Measurements from ENCODE around the gene VCAN.

The VCAN gene

DNA sequence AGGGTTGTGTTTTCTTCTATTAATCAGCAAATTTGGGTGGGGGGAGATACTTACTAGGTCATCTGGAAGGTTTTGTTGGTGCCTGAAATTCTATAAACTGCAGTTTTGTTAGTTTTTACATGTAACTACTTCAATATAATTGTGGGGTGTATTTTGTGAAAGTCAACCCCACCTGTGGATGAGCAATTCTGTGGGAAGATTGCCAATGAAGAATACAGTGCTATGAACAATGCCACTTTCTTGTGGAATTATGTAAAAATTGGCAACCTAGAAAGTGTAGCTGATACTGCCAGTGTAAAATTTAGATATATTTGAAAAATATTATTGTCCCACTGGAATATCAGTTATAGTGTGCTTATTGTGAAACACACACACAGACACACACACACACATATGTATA lies 80.7 kb downstream of the VCAN start:
- H3K9me3 ChIP-seq (ENCODE audit: control insufficient read depth, insufficient read depth, low read depth, low read length) = no peaks in the 10 kb centered on the region
- H3K9ac ChIP-seq (ENCODE audit: low read length) = no peak overlapping the region
- H3K4me1 ChIP-seq (ENCODE audit: control insufficient read depth, insufficient read depth, low read length) = no peaks in the 10 kb centered on the region
- H3K4me3 ChIP-seq (ENCODE audit: low read depth, low read length) = no peak overlapping the region
- peaks cover 91% of the 10 kb centered on the region for H3K36me3 ChIP-seq (ENCODE audit: control insufficient read depth, insufficient read depth, low read length)
- H3K27me3 ChIP-seq (ENCODE audit: control insufficient read depth, insufficient read depth, low read length) = no peaks in the 10 kb centered on the region
- no peak overlapping the region for H3K27ac ChIP-seq (ENCODE audit: low read depth, low read length)

DNA sequence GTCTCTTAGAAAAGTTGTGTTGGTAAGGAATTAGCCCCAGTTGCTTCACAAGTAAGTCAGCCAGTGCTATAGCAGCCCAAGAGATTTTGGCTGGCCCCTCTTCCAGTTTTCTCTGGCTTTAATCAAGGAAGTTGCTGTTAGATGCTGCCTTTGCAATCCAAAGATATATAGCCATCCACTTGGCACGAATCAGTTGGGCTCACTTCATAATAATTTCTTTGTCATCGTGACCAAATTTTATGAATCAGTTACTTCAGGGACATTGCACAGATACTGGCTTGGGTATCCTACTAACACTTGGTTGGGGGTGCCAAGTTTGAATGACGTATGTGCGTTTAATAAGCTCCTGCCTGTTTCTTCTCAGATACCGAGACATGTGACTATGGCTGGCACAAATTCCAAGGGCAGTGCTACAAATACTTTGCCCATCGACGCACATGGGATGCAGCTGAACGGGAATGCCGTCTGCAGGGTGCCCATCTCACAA lies 81.5 kb downstream of the VCAN start:
- H3K9ac ChIP-seq (ENCODE audit: low read length) = no peak overlapping the region
- H3K36me3 ChIP-seq (ENCODE audit: control insufficient read depth, insufficient read depth, low read length) = peaks cover 91% of the 10 kb centered on the region
- H3K9me3 ChIP-seq (ENCODE audit: control insufficient read depth, insufficient read depth, low read depth, low read length) = no peaks in the 10 kb centered on the region
- no peaks in the 10 kb centered on the region for H3K27me3 ChIP-seq (ENCODE audit: control insufficient read depth, insufficient read depth, low read length)
- H3K4me3 ChIP-seq (ENCODE audit: low read depth, low read length) = no peak overlapping the region
- H3K27ac ChIP-seq (ENCODE audit: low read depth, low read length) = no peak overlapping the region
- no peaks in the 10 kb centered on the region; the same call in 1 of the 2 replicates for H3K4me1 ChIP-seq (ENCODE audit: control insufficient read depth, insufficient read depth, low read length)

DNA sequence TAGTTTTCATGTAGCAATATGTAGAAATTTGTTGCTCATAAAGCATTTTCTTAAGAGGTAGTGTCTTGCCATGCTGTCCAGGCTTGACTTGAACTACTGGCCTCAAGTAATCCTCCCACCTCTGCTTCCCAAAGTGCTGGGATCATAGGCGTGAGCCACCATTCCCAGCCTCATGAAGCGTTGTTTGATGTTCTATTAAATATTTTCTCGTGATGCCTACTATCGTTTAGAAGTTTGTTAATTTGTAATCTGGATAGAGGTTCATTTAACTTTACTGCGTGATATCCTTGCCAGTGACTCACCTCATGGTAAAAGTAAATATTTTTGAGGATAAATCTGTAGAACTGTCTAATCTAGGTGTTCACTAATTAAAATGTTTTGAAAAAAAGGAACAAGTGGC lies 82.6 kb downstream of the VCAN start:
- Histone ChIP-seq H3K4me1 (ENCODE audit: control insufficient read depth, insufficient read depth, low read length) (no peaks in the 10 kb centered on the region; the same call in 1 of the 2 replicates), H3K27ac (ENCODE audit: low read depth, low read length) (no peak overlapping the region), H3K27me3 (ENCODE audit: control insufficient read depth, insufficient read depth, low read length) (no peaks in the 10 kb centered on the region), H3K36me3 (ENCODE audit: control insufficient read depth, insufficient read depth, low read length) (peaks cover 91% of the 10 kb centered on the region), H3K9ac (ENCODE audit: low read length) (no peak overlapping the region), H3K4me3 (ENCODE audit: low read depth, low read length) (no peak overlapping the region), H3K9me3 (ENCODE audit: control insufficient read depth, insufficient read depth, low read depth, low read length) (no peaks in the 10 kb centered on the region)

DNA sequence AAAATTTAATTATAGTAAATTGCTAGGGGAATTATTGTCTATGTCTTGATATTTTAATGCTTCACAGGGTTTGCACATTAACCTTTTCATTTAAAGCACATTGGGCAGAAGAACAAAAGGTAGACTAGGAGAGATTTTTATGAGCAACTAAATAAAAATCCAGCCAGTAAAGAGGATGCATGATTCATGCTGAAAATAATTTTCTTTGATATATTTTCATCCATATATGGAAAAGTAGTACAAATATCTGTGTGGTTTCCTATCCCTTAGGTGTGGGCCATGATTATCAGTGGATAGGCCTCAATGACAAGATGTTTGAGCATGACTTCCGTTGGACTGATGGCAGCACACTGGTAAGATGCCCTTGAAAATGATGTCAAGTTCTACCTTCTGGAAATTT lies 83.1 kb downstream of the VCAN start:
- H3K36me3 ChIP-seq (ENCODE audit: control insufficient read depth, insufficient read depth, low read length) = peaks cover 91% of the 10 kb centered on the region
- H3K4me3 ChIP-seq (ENCODE audit: low read depth, low read length) = no peak overlapping the region
- no peaks in the 10 kb centered on the region; the same call in 1 of the 2 replicates for H3K4me1 ChIP-seq (ENCODE audit: control insufficient read depth, insufficient read depth, low read length)
- no peaks in the 10 kb centered on the region for H3K9me3 ChIP-seq (ENCODE audit: control insufficient read depth, insufficient read depth, low read depth, low read length)
- no peak overlapping the region for H3K27ac ChIP-seq (ENCODE audit: low read depth, low read length)
- no peak overlapping the region for H3K9ac ChIP-seq (ENCODE audit: low read length)
- H3K27me3 ChIP-seq (ENCODE audit: control insufficient read depth, insufficient read depth, low read length) = no peaks in the 10 kb centered on the region

DNA sequence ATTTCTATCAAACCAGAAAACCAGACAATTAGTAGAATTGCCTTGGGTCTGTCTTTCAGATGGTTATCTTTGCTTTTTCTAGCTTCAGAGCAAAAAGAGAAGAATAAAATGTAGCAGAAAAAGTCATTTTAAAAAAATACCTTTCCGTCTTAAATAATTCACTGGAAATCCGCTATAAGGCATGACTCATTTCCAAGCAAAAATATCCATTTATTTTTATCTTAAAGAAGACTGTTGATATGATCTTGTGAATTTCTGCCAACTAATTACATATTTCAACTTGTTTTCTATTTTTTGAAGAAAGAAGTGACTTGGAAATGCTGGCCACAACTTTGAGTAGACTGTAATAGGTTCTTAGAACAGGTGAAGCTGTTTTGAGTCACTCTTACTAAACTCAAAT lies 83.7 kb downstream of the VCAN start:
- Histone ChIP-seq H3K9me3 (ENCODE audit: control insufficient read depth, insufficient read depth, low read depth, low read length) (no peaks in the 10 kb centered on the region), H3K4me1 (ENCODE audit: control insufficient read depth, insufficient read depth, low read length) (no peaks in the 10 kb centered on the region; the same call in 1 of the 2 replicates), H3K9ac (ENCODE audit: low read length) (no peak overlapping the region), H3K27me3 (ENCODE audit: control insufficient read depth, insufficient read depth, low read length) (no peaks in the 10 kb centered on the region), H3K36me3 (ENCODE audit: control insufficient read depth, insufficient read depth, low read length) (peaks cover 91% of the 10 kb centered on the region), H3K27ac (ENCODE audit: low read depth, low read length) (no peak overlapping the region), H3K4me3 (ENCODE audit: low read depth, low read length) (no peak overlapping the region)

DNA sequence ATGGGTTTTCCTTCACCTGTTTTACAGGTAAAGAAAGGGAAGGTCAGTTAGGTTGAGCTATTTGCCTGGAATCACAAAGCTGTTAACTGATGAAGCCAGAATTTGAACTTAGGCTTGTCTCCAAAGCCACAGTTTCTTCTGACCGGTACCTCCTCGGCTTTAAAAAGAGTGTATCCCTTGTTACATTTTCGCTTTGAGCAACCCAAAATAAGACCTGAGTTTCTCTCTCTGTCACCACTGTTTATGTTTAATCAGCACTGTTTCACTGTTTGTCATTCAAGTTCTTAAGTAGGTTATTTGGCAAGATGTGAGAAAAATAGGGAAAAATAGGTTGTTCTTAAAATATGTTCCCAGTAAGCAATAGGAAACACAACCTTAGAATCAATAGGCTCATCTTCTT lies 84.6 kb downstream of the VCAN start:
- no peak overlapping the region for H3K4me3 ChIP-seq (ENCODE audit: low read depth, low read length)
- no peaks in the 10 kb centered on the region for H3K27me3 ChIP-seq (ENCODE audit: control insufficient read depth, insufficient read depth, low read length)
- peaks cover 98% of the 10 kb centered on the region for H3K36me3 ChIP-seq (ENCODE audit: control insufficient read depth, insufficient read depth, low read length)
- no peaks in the 10 kb centered on the region for H3K9me3 ChIP-seq (ENCODE audit: control insufficient read depth, insufficient read depth, low read depth, low read length)
- no peak overlapping the region for H3K9ac ChIP-seq (ENCODE audit: low read length)
- no peaks in the 10 kb centered on the region; the same call in 1 of the 2 replicates for H3K4me1 ChIP-seq (ENCODE audit: control insufficient read depth, insufficient read depth, low read length)
- no peak overlapping the region for H3K27ac ChIP-seq (ENCODE audit: low read depth, low read length)

DNA sequence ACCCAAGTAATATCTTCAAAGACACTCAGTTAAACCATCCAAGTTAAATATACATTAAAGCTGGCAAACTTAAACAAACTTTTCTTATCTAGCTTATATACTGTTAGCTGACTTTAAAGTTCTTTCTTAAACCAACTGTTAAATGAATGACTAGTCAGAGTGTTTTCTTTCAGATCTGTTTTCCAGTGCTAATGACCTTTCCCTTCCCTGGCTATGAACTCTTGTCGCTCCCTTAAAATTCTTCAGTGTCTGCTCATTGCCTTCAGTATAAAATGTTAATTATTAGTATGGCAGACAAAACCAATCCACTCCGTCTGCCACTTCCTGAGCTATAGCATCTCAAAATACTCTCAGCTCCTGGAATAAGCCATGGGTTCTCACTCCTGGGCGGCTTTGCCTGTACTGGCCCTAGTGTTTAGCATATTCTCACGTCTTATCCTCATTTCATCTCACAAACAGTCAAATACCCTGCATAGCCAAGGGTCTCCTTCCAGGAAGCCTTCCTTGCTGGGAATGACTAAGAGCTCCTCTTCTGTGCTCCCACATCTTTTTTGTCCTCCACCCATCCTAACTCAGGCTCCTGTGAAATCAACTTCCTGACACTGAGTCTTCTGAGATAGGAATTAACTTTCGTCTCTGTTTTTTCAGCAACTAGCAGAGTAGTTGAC lies 87.7 kb downstream of the VCAN start:
- no peaks in the 10 kb centered on the region; the same call in 1 of the 2 replicates for H3K4me1 ChIP-seq (ENCODE audit: control insufficient read depth, insufficient read depth, low read length)
- no peaks in the 10 kb centered on the region for H3K9me3 ChIP-seq (ENCODE audit: control insufficient read depth, insufficient read depth, low read depth, low read length)
- H3K4me3 ChIP-seq (ENCODE audit: low read depth, low read length) = no peak overlapping the region
- peaks cover 96% of the 10 kb centered on the region for H3K36me3 ChIP-seq (ENCODE audit: control insufficient read depth, insufficient read depth, low read length)
- H3K9ac ChIP-seq (ENCODE audit: low read length) = no peak overlapping the region
- H3K27ac ChIP-seq (ENCODE audit: low read depth, low read length) = no peak overlapping the region
- H3K27me3 ChIP-seq (ENCODE audit: control insufficient read depth, insufficient read depth, low read length) = no peaks in the 10 kb centered on the region

DNA sequence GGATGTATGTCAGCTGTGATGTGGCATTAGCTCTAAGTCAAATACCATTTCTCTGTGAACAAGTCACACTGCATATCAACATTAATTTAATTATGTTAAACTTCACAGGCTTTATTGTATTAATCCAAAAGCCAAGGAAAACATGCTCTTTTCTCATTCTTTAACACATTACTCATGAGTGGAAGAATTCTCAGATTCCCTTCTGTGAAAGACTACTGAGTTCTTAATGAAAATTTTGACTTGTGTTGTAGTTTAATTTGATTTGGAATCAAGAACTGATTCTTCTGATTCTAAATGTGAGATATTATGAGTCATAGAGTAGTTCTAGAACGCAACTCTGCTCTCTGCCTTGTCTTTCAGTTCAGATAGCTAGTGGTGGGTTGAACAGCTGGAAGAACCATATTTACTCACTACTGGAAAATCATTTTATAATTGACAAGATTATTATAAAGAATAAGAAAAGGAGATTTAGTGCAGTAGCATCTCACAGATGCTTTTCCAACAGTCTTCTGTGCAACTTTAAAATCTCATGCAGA lies 90.6 kb downstream of the VCAN start:
- Histone ChIP-seq H3K27ac (ENCODE audit: low read depth, low read length) (no peak overlapping the region), H3K4me3 (ENCODE audit: low read depth, low read length) (no peak overlapping the region), H3K36me3 (ENCODE audit: control insufficient read depth, insufficient read depth, low read length) (peaks cover 89% of the 10 kb centered on the region), H3K9me3 (ENCODE audit: control insufficient read depth, insufficient read depth, low read depth, low read length) (no peaks in the 10 kb centered on the region), H3K4me1 (ENCODE audit: control insufficient read depth, insufficient read depth, low read length) (no peaks in the 10 kb centered on the region; the same call in 1 of the 2 replicates), H3K27me3 (ENCODE audit: control insufficient read depth, insufficient read depth, low read length) (no peaks in the 10 kb centered on the region), H3K9ac (ENCODE audit: low read length) (no peak overlapping the region)

DNA sequence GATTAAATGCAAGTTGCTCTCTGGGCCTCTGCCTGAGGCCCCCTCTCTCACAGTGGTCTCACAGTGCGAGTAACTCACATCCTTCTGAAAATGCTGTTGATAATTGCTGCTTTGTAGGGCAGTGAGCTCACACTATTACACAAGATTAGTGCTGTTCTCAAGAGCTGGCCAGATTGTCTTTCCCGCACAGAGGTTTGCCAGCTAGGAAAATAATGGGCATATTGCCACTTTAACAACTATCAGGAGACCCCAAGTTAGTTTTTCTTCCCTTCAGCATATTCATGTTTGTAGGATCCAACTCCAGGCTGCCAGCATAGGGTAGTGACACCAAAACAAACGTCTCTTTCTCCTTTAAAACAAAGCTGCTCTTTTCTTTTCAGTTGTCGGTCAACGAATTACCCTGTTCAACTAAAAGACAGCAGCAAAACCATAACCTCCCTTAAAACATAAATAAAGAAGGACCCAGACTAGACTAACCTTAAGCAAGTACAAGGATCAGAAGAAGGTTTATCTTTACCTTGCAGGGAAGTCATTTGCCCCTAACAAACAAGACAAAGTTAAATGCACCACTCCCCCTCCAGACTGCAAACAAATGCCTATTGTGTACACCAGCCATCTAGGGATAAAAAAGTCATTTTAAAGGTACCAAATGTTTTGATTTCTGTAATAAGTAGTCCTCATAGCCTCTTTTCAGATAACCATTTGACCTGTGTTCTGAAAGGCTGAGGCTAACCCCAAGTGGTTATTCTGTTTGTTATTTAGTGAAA lies 91.4 kb downstream of the VCAN start:
- H3K9me3 ChIP-seq (ENCODE audit: control insufficient read depth, insufficient read depth, low read depth, low read length) = no peaks in the 10 kb centered on the region
- no peaks in the 10 kb centered on the region; the same call in 1 of the 2 replicates for H3K4me1 ChIP-seq (ENCODE audit: control insufficient read depth, insufficient read depth, low read length)
- no peak overlapping the region for H3K4me3 ChIP-seq (ENCODE audit: low read depth, low read length)
- no peak overlapping the region for H3K9ac ChIP-seq (ENCODE audit: low read length)
- no peak overlapping the region for H3K27ac ChIP-seq (ENCODE audit: low read depth, low read length)
- peaks cover 87% of the 10 kb centered on the region for H3K36me3 ChIP-seq (ENCODE audit: control insufficient read depth, insufficient read depth, low read length)
- no peaks in the 10 kb centered on the region for H3K27me3 ChIP-seq (ENCODE audit: control insufficient read depth, insufficient read depth, low read length)

DNA sequence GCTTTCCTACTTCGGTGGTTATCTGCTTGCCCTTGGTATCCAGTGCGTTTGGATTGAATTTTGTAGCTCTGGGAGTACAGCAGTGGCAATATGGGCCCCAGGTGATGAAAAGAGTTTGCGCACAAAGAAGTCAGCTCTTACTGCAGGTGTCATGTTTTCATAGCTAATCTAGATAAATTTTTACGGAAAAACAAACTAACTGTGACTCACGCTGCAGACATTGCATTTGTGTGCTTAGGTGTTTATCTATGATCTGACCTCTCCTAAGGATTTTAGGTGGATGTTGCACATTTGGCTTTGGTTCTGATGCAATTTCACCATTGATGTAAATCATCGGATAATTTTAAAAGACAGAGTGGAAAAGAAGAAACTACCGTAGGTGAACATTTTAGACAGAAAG lies 92.1 kb downstream of the VCAN start:
- no peak overlapping the region for H3K27ac ChIP-seq (ENCODE audit: low read depth, low read length)
- peaks cover 87% of the 10 kb centered on the region for H3K36me3 ChIP-seq (ENCODE audit: control insufficient read depth, insufficient read depth, low read length)
- H3K27me3 ChIP-seq (ENCODE audit: control insufficient read depth, insufficient read depth, low read length) = no peaks in the 10 kb centered on the region
- no peaks in the 10 kb centered on the region; the same call in 1 of the 2 replicates for H3K4me1 ChIP-seq (ENCODE audit: control insufficient read depth, insufficient read depth, low read length)
- H3K9me3 ChIP-seq (ENCODE audit: control insufficient read depth, insufficient read depth, low read depth, low read length) = no peaks in the 10 kb centered on the region
- no peak overlapping the region for H3K9ac ChIP-seq (ENCODE audit: low read length)
- no peak overlapping the region for H3K4me3 ChIP-seq (ENCODE audit: low read depth, low read length)
